MM.1S (cell line): ENCODE measurements around the gene STYXL1.

ENCODE experiments used
- DNase-seq: peaks from one replicate; pipeline ENCODE4 v3.0.0-alpha.2; 2015
- H2AFZ ChIP-seq: fragments of 300-600 bp; sonication (generic); 2 replicates; pipeline ENCODE4 v1.6.0; 2016; ENCODE audit warnings: antibody characterized with exemption, low read length
- H3F3A ChIP-seq: fragments of 300-600 bp; sonication (generic); 2 replicates; pipeline ENCODE4 v1.6.1; 2016; ENCODE audit warnings: mild to moderate bottlenecking, antibody characterized with exemption, low read length, moderate library complexity, mixed read lengths; ENCODE audit not compliant: insufficient read depth
- H3K27ac ChIP-seq: fragments of 300-600 bp; sonication (generic); 2 replicates; pipeline ENCODE4 v1.5.1; 2016; ENCODE audit warnings: mild to moderate bottlenecking, low read length
- H3K27me3 ChIP-seq: fragments of 300-600 bp; sonication (generic); replicated peaks from 2 replicates; pipeline ENCODE4 v1.6.0; 2016; ENCODE audit warnings: low read length; ENCODE audit not compliant: insufficient read depth
- H3K36me3 ChIP-seq: fragments of 300-600 bp; sonication (generic); replicated peaks from 2 replicates; pipeline ENCODE4 v1.6.1; 2016; ENCODE audit warnings: mild to moderate bottlenecking, low read length, mixed read lengths; ENCODE audit not compliant: insufficient read depth
- H3K4me1 ChIP-seq: fragments of 300-600 bp; sonication (generic); 2 replicates; pipeline ENCODE4 v1.6.1; 2016; ENCODE audit warnings: low read length, mixed read lengths
- H3K4me2 ChIP-seq: fragments of 300-600 bp; sonication (generic); 2 replicates; pipeline ENCODE4 v1.6.0; 2016; ENCODE audit warnings: low read depth, low read length
- H3K4me3 ChIP-seq: fragments of 300-600 bp; sonication (generic); 2 replicates; pipeline ENCODE4 v1.5.1; 2016; ENCODE audit warnings: low read length, mixed read lengths
- H3K79me2 ChIP-seq: fragments of 300-600 bp; sonication (generic); 2 replicates; pipeline ENCODE4 v1.6.1; 2016; ENCODE audit warnings: mixed run types, low read length, mixed read lengths
- H3K9ac ChIP-seq: fragments of 300-600 bp; sonication (generic); 2 replicates; pipeline ENCODE4 v1.6.1; 2016; ENCODE audit warnings: low read length, mixed read lengths
- H3K9me2 ChIP-seq: fragments of 300-600 bp; sonication (generic); replicated peaks from 2 replicates; pipeline ENCODE4 v1.6.1; 2016; ENCODE audit warnings: mild to moderate bottlenecking, low read length, mixed read lengths; ENCODE audit not compliant: insufficient read depth
- H3K9me3 ChIP-seq: fragments of 300-600 bp; sonication (generic); replicated peaks from 2 replicates; pipeline ENCODE4 v1.6.1; 2016; ENCODE audit warnings: mild to moderate bottlenecking, low read length, mixed read lengths; ENCODE audit not compliant: insufficient read depth
- H4K20me1 ChIP-seq: fragments of 300-600 bp; sonication (generic); 2 replicates; pipeline ENCODE4 v1.6.1; 2016; ENCODE audit warnings: mild to moderate bottlenecking, low read length, moderate library complexity, mixed read lengths; ENCODE audit not compliant: insufficient read depth
- CTCF ChIP-seq: fragments of 300-600 bp; sonication (generic); IDR thresholded peaks from 2 replicates; pipeline ENCODE4 v1.5.1; 2016; ENCODE audit warnings: antibody characterized with exemption, low read length, mixed read lengths
- EZH2 ChIP-seq: fragments of 300-600 bp; sonication (generic); optimal IDR thresholded peaks from 2 replicates; pipeline ENCODE3; 2017; ENCODE audit warnings: low read depth, mild to moderate bottlenecking, antibody characterized with exemption, low read length, mixed read lengths
- EZH2phosphoT487 ChIP-seq: fragments of 300-600 bp; sonication (generic); IDR thresholded peaks from 2 replicates; pipeline ENCODE4 v1.6.1; 2018; ENCODE audit warnings: antibody characterized with exemption, low read length

Gene STYXL1

GRCh38 chr7:75965617-75966016, 82.2 kb downstream of the STYXL1 start:
- H3K4me1 ChIP-seq, result no peaks in the 10 kb centered on the region

GRCh38 chr7:75963381-75963995, 84.3 kb downstream of the STYXL1 start:
- no peak overlapping the region for H2AFZ ChIP-seq
- no peak overlapping the region for H3K27ac ChIP-seq
- no peaks in the 10 kb centered on the region for H3K9me2 ChIP-seq
- H3F3A ChIP-seq, result no peaks in the 10 kb centered on the region
- no peaks in the 10 kb centered on the region for H3K9me3 ChIP-seq
- H3K4me1 ChIP-seq, result no peaks in the 10 kb centered on the region
- H4K20me1 ChIP-seq, result no peaks in the 10 kb centered on the region
- no peaks in the 10 kb centered on the region for H3K36me3 ChIP-seq
- H3K79me2 ChIP-seq, result no peaks in the 10 kb centered on the region
- H3K9ac ChIP-seq, result no peak overlapping the region
- no peaks in the 10 kb centered on the region for H3K27me3 ChIP-seq
- no peak for TF ChIP-seq EZH2phosphoT487
- TF ChIP-seq CTCF, result no peak
- TF ChIP-seq EZH2, result no peak
- DNase-seq, result no peak
- H3K4me3 ChIP-seq, result no peak overlapping the region
- H3K4me2 ChIP-seq, result no peak overlapping the region

More at GRCh38 chr7:75965617-75966016, 82.2 kb downstream of the STYXL1 start:
- Histone ChIP-seq H3K4me3 (no peak overlapping the region), H2AFZ (no peak overlapping the region), H3K27ac (no peak overlapping the region), H3K27me3 (no peaks in the 10 kb centered on the region), H4K20me1 (no peaks in the 10 kb centered on the region), H3K4me2 (peak overlapping the region; percentile 9; the same call in 1 of the 2 replicates), H3K9me3 (no peaks in the 10 kb centered on the region), H3F3A (no peaks in the 10 kb centered on the region), H3K9me2 (no peaks in the 10 kb centered on the region), H3K36me3 (no peaks in the 10 kb centered on the region), H3K9ac (no peak overlapping the region), H3K79me2 (no peaks in the 10 kb centered on the region)
- TF ChIP-seq EZH2phosphoT487 (no peak), CTCF (no peak), EZH2 (no peak)
- no peak for DNase-seq

- H3K9me3 ChIP-seq, result no peaks in the 10 kb centered on the region
Observed at GRCh38 chr7:75962607-75963380, 85.0 kb downstream of the STYXL1 start.

More at GRCh38 chr7:75962607-75963380, 85.0 kb downstream of the STYXL1 start:
- Histone ChIP-seq H3K36me3 (no peaks in the 10 kb centered on the region), H3K9ac (no peak overlapping the region), H3F3A (no peaks in the 10 kb centered on the region), H3K4me2 (no peak overlapping the region), H3K9me2 (no peaks in the 10 kb centered on the region), H3K4me1 (no peaks in the 10 kb centered on the region), H4K20me1 (no peaks in the 10 kb centered on the region), H3K27me3 (no peaks in the 10 kb centered on the region), H3K79me2 (no peaks in the 10 kb centered on the region), H3K27ac (no peak overlapping the region), H2AFZ (no peak overlapping the region), H3K4me3 (no peak overlapping the region)
- TF ChIP-seq EZH2 (no peak), EZH2phosphoT487 (no peak), CTCF (no peak)
- no peak for DNase-seq
